ENCODE data around the gene TMTC4.
A peak's percentile ranks its signal among the peaks of the same experiment; 100 is the strongest.
"Not testable (repeated sequence)": the region's sequence is repeated elsewhere in the genome, so short reads cannot be mapped to it uniquely, and the experiment has no call there.

The TMTC4 gene

GRCh38 chr13:100580045-100580444, 94.5 kb downstream of the TMTC4 start:
- DNase-seq: no peak

DNA sequence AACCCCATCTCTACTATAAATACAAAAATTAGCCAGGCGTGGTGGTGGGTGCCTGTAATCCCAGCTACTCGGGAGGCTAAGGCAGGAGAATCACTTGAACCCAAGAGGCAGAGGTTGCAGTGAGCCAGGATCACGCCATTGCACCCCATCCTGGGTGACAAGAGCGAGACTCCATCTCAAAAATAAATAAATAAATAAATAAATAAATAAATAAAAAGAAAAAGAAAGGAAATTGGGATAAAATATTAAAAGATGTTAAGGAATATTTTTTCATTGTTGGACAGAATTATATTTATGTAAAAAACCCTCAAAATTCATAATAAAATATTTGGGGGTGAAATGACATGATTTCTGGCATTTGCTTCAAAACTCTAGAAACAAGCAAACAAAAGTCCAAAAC, 97.4 kb downstream of the TMTC4 start:
- DNase-seq: not testable (repeated sequence)

DNA sequence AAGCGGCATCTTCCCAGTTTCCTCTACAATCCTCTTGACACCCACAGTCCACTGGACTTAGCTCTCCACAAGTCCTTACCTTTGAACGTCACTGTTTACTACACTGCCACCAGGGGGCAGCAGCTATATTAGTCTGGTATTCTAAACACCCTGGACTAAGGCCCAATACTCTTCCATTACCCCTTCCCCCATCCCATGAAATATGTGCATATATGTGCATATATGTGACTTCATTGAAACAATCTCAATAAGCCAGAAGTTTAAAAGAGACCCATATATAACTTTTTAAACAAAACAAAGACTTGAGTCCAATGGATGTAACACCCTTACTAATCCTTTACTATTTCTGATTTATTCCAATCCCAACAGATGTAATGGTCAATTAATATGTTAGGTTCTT, 101.5 kb downstream of the TMTC4 start:
- DNase-seq: peak; percentile 24

GRCh38 chr13:100566543-100566942, 108.1 kb downstream of the TMTC4 start:
- no peak for DNase-seq

DNA sequence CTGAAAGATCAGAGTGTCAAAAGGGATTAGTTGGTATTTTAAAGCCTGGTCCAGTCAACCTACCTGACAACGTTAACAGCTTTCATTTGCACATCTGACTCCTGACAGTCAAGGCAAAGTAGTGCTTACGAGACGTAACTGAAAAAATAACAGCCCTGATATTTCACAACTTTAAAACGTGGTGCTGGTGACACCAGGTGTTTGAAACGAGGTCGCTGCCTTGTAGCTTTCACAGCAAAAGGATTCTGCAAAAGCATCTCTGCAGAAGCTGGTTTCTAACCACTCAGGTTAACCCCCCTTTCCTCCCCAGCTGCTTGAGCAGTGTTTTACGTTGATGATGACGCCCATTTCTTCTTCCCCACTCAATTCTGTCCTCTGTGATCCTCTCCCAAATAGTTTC, 109.3 kb downstream of the TMTC4 start:
- no peak for DNase-seq

DNA sequence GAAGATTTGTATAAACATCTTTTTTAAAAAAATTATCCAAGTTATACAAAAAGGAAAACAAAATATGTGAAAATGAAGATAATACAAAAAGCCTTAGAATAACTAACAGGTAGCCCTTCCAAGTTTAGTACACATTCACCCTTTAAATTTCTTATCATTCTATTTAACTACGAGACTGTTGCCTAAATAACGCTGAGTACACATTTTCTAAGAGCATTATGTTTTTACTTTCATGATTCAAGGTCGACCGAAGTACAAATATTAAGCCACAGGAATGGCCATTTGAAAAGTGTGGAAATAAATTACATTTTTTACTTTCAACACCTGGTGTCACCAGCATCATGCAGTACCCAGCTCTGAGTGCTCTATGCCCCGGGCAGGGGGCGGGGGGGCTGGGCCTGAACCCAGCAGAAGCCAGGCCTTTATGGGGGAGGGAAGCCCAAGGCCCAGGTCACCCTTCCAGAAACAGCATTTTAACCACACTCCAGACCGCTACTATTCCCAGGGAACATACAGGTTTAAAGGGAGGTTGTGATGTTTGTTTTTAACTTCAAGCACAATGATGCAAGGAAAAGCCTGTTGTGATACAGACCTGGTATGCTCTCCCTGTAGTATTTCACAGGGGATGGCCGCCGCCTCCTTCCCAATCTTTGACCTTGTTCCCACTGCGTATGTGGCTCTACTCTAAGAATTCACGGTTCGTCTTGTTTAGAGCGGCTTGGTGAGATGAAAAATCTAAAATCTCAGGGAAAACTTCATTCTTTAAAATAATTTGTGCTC, 110.0 kb downstream of the TMTC4 start:
- DNase-seq: no peak

DNA sequence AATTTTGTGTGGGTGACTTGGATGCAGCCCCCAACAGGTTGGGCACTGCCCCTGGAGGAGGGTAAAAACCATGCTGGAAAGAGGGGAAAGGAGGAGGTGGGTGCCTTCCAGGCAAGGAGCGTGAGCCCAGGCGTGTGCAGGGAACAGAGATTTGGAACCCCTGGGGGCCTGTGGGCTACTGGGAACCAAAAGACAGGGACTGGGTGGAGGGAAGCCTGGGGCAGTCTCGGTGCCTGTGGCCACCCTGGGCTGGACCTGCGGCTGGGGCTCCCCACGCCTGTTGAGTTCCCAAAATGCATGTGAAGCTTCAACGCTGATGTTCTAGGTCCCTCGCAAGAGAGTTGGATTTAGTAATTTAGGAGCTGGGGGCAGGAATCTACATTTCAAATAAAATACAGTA, 110.8 kb downstream of the TMTC4 start:
- DNase-seq: no peak

DNA sequence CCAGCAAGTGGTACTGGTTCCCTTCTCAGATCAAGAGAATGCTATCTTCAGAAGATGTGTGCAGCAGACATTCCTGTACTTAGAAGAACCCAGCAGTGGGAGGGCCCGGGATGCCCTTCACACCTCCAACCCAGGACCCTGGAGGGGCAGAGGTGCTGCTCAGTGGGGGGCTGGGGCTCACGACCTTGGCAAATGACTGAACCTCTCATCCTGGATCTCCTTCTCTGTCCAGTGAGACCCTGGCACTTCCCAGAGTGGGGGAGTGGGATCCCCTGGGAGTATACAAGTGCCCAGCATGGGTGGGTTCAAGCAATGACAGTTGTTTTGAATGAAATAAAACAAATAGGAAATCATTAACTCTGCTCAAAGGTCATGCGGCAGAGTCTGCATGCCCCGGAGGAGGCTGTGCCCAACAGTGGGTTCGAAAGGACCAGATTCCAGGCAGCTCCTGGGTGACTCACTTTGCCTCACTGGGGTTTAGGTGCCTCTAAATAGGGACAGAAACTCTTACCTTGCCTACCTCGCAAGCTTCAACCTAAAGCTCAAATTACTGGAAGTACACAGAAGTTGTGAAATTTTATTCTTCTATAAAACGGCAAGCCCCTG, 112.9 kb downstream of the TMTC4 start:
- no peak for DNase-seq

DNA sequence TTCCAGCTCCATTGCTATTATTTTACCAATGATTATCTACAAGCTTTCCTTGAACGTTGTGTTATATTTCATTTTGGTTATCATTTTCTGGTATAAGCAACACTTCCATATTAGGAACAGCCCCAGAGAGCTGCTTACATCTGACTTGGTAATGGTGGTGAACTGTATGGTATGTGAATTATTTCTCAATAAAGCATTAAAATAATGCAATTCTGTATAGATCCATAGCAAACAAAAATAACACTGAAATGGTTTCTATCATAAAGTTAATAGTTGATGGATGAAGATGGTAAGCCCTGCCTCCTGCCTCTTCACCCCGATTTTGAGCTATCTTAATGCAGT, 113.5 kb downstream of the TMTC4 start:
- no peak for DNase-seq

GRCh38 chr13:100560498-100561157, 114.0 kb downstream of the TMTC4 start:
- DNase-seq: no peak

DNA sequence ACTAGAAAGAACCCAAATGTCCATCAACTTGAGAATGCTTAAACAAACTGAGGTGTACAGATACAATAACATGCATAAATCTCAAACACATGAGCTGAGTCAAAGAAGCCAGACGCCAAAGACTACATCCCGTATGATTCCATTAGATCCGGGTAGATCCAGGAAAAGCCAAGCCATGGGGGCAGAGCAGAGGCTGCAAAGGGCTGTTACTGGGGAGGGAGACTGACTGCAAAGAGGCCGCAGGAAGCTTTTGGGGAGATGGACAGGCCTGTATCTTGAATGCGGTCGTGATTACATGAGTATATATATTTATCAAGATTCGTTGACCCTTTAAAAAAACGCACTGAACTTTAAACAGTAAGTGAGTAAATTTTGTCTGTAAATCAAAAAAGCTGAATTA, 114.7 kb downstream of the TMTC4 start:
- no peak for DNase-seq
